ENCODE measurements around the gene TWIST2. TPM values are rescaled to one million over a fixed set of nuclear protein-coding genes. Genes with fewer than 3 reads are reported as not detected.

TWIST2 gene
- total and polyA plus RNA-seq, 10 of the 15 experiments (the other 5 are each of a cell fraction or from before 2014, with no cell fraction given): not detected

DNA sequence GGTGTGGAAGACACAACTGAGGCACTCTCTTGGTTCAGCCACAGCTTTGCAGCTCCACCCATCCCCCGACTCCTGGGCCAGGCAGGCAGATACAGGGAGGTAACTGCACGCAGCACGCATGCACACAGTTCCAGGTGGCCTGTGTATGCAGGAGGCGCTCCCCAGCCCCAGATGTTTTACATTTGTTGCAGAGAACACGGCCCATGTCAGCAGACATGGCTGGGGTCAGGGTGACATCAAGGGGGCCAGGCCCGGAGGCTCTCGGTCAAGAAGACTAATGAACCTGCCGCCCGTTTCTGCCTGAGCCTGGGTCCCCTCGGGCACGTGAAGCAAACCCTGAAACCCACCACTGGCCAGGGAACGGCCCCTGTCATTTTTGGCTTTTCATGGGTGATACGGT, 57.3 kb downstream of the TWIST2 start:
- TF ChIP-seq ZNF217 (IDR thresholded peaks at IDR 0.05) (no peak), PAX8 (IDR thresholded peaks at IDR 0.05) (no peak), MTA2 (IDR thresholded peaks at IDR 0.05; ENCODE audit: low read depth) (no peak), TAF1 (IDR thresholded peaks at IDR 0.05; ENCODE audit: borderline replicate concordance, low read depth, low read length) (no peak), TARDBP (IDR thresholded peaks at IDR 0.05; ENCODE audit: borderline replicate concordance) (no peak), ZBTB40 (IDR thresholded peaks at IDR 0.05; ENCODE audit: borderline replicate concordance) (no peak), RBBP5 (conservative IDR thresholded peaks at IDR 0.05) (no peak), FOXM1 (IDR thresholded peaks at IDR 0.05; ENCODE audit: low read depth, low read length) (no peak), ESRRA (IDR thresholded peaks at IDR 0.05; ENCODE audit: low read length) (no peak), ZNF207 (IDR thresholded peaks at IDR 0.05; ENCODE audit: borderline replicate concordance) (no peak), STAT1 (conservative IDR thresholded peaks at IDR 0.05) (no peak)
- TF ChIP-seq, protein P1, sequence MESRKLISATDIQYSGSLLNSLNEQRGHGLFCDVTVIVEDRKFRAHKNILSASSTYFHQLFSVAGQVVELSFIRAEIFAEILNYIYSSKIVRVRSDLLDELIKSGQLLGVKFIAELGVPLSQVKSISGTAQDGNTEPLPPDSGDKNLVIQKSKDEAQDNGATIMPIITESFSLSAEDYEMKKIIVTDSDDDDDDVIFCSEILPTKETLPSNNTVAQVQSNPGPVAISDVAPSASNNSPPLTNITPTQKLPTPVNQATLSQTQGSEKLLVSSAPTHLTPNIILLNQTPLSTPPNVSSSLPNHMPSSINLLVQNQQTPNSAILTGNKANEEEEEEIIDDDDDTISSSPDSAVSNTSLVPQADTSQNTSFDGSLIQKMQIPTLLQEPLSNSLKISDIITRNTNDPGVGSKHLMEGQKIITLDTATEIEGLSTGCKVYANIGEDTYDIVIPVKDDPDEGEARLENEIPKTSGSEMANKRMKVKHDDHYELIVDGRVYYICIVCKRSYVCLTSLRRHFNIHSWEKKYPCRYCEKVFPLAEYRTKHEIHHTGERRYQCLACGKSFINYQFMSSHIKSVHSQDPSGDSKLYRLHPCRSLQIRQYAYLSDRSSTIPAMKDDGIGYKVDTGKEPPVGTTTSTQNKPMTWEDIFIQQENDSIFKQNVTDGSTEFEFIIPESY (IDR thresholded peaks at IDR 0.05): no peak
- TF ChIP-seq, protein P2, sequence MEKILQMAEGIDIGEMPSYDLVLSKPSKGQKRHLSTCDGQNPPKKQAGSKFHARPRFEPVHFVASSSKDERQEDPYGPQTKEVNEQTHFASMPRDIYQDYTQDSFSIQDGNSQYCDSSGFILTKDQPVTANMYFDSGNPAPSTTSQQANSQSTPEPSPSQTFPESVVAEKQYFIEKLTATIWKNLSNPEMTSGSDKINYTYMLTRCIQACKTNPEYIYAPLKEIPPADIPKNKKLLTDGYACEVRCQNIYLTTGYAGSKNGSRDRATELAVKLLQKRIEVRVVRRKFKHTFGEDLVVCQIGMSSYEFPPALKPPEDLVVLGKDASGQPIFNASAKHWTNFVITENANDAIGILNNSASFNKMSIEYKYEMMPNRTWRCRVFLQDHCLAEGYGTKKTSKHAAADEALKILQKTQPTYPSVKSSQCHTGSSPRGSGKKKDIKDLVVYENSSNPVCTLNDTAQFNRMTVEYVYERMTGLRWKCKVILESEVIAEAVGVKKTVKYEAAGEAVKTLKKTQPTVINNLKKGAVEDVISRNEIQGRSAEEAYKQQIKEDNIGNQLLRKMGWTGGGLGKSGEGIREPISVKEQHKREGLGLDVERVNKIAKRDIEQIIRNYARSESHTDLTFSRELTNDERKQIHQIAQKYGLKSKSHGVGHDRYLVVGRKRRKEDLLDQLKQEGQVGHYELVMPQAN (conservative IDR thresholded peaks at IDR 0.05): no peak
- TF ChIP-seq, protein P3, sequence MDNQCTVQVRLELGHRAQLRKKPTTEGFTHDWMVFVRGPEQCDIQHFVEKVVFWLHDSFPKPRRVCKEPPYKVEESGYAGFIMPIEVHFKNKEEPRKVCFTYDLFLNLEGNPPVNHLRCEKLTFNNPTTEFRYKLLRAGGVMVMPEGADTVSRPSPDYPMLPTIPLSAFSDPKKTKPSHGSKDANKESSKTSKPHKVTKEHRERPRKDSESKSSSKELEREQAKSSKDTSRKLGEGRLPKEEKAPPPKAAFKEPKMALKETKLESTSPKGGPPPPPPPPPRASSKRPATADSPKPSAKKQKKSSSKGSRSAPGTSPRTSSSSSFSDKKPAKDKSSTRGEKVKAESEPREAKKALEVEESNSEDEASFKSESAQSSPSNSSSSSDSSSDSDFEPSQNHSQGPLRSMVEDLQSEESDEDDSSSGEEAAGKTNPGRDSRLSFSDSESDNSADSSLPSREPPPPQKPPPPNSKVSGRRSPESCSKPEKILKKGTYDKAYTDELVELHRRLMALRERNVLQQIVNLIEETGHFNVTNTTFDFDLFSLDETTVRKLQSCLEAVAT (IDR thresholded peaks at IDR 0.05): no peak
- TF ChIP-seq, protein P4, sequence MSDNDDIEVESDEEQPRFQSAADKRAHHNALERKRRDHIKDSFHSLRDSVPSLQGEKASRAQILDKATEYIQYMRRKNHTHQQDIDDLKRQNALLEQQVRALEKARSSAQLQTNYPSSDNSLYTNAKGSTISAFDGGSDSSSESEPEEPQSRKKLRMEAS (IDR thresholded peaks at IDR 0.05; ENCODE audit: low read depth, low read length): no peak
- no peak overlapping the region for H3K4me3 ChIP-seq
- in situ Hi-C loops (cut with MboI) (no loop called here), intact Hi-C loops (cut with micrococcal nuclease; ENCODE audit: unreplicated experiment) (no loop called here)
- no peaks in the 10 kb centered on the region for H3K27me3 ChIP-seq (replicated peaks in 1 of 2; ENCODE audit: control insufficient read depth in 2 of 2, insufficient read depth in 2 of 2, low read length in 1 of 2)
- H3K79me2 ChIP-seq (ENCODE audit: control insufficient read depth, insufficient read depth, low read length): no peaks in the 10 kb centered on the region
- no peaks in the 10 kb centered on the region for H4K20me1 ChIP-seq (ENCODE audit: control insufficient read depth, insufficient read depth)
- DNase-seq (ENCODE audit: low read depth, low spot score) (no peak), ATAC-seq (no peak), FAIRE-seq (no peak)
- H3K4me1 ChIP-seq (ENCODE audit: control insufficient read depth, insufficient read depth, low read length): no peaks in the 10 kb centered on the region
- no peak overlapping the region for H3K27ac ChIP-seq (ENCODE audit: control insufficient read depth, insufficient read depth)
- RAD21 ChIA-PET (ENCODE audit: unreplicated experiment): no interaction called here
- POLR2A ChIA-PET: no interaction called here
- CTCF ChIA-PET: no interaction called here
- no peaks in the 10 kb centered on the region; the same call in 2 of the 3 replicates for H3K9me3 ChIP-seq (replicated peaks; ENCODE audit: control insufficient read depth, insufficient read depth, low read length)
- BruUV-seq (replicated peaks): no TSS peak
- SMC1A ChIA-PET (ENCODE audit: uncharacterized antibody, unreplicated experiment): no interaction called here
- H3K4me2 ChIP-seq (ENCODE audit: control insufficient read depth, insufficient read depth): no peak overlapping the region
- 35% methylated on average over 13 of the region's 13 CpGs for WGBS (ENCODE audit: insufficient coverage, insufficient replicate concordance, low lambda C conversion rate, missing lambda C conversion rate)
- no peaks in the 10 kb centered on the region for H3K36me3 ChIP-seq (ENCODE audit: control insufficient read depth in 2 of 2, insufficient read depth in 2 of 2, low read length in 1 of 2)
- no peak overlapping the region for H2AFZ ChIP-seq (ENCODE audit: control insufficient read depth, low read depth, low read length)
- no peak overlapping the region for H3K9ac ChIP-seq (ENCODE audit: control insufficient read depth, insufficient read depth, low read length)
